HFFc6 (cell line): Measurements from ENCODE around the gene CCDC157. TPM values are rescaled to one million over a fixed set of nuclear protein-coding genes. Genes with fewer than 3 reads are reported as not detected.
A peak's percentile ranks its signal among the peaks of the same experiment; 100 is the strongest.

Source experiments
- DNase-seq: peaks from one replicate; pipeline ENCODE4 v3.0.0-alpha.2; 2018
- H3K27ac Mint-ChIP-seq: 2 replicates; pipeline ENCODE4 v1.8.0; 2020; ENCODE audit warnings: mild to moderate bottlenecking, mixed read lengths
- H3K27me3 Mint-ChIP-seq: 2 replicates; pipeline ENCODE4 v1.8.0; 2021; ENCODE audit warnings: mild to moderate bottlenecking, moderate library complexity, mixed read lengths; ENCODE audit not compliant: insufficient read depth
- H3K36me3 Mint-ChIP-seq: 2 replicates; pipeline ENCODE4 v1.8.0; 2021; ENCODE audit warnings: low read depth, mixed read lengths
- H3K4me1 Mint-ChIP-seq: 2 replicates; pipeline ENCODE4 v1.8.0; 2020; ENCODE audit warnings: low read depth, mixed read lengths
- H3K4me3 Mint-ChIP-seq: 2 replicates; pipeline ENCODE4 v1.8.0; 2020; ENCODE audit warnings: mild to moderate bottlenecking, moderate library complexity, mixed read lengths
- H3K9me3 Mint-ChIP-seq: 2 replicates; pipeline ENCODE4 v1.8.0; 2020; ENCODE audit warnings: mild to moderate bottlenecking, mixed read lengths
- CTCF ChIP-seq: fragments of 200-600 bp; sonication (generic); IDR thresholded peaks from 2 replicates; pipeline ENCODE4 v1.5.0; 2021; ENCODE audit warnings: antibody characterized with exemption, mild to moderate bottlenecking
- total RNA-seq, 6 experiments: library from RNA; stranded (reverse); fragmentation: NEBNext Ultra II Directional; extraction: Animal tissue kit (Norgen Biotek cat#: 25700); gene quantifications; 2 replicates in 1 of 6; 3 replicates in 5 of 6; pipeline ENCODE4 v1.2.3, GENCODE V29; 2021

CCDC157 gene
- total RNA-seq, 6 experiments from 2014 or later, result 1.4 to 1.6 (median 1.5) TPM

GRCh38 chr22:30326706-30327362 is 30.0 kb upstream of the CCDC157 start, which contains the start of gene TBC1D10A:
Gene TBC1D10A, minus strand, starts transcription at chr22:30326941. Its CDS starts 60 bp downstream, at chr22:30326881.
- no peaks in the 10 kb centered on the region for H3K9me3 Mint-ChIP-seq
- peaks cover 52% of the 10 kb centered on the region for H3K4me1 Mint-ChIP-seq

GRCh38 chr22:30327864-30328345 is 28.9 kb upstream of the CCDC157 start:
- no peak for TF ChIP-seq CTCF
- Mint-ChIP-seq H3K36me3 (peaks cover 10% of the 10 kb centered on the region), H3K4me1 (peaks cover 52% of the 10 kb centered on the region), H3K27ac (peak overlapping the region; percentile 72), H3K27me3 (no peaks in the 10 kb centered on the region; the same call in 1 of the 2 replicates), H3K4me3 (peak overlapping the region; percentile 65; the same call in 1 of the 2 replicates), H3K9me3 (no peaks in the 10 kb centered on the region)
- DNase-seq, result no peak

More at GRCh38 chr22:30326706-30327362, 30.0 kb upstream of the CCDC157 start, which contains the start of gene TBC1D10A:
- peak within 1 kb of the TSS; percentile 86 for H3K27ac Mint-ChIP-seq
- DNase-seq, result peak; percentile 44
- H3K36me3 Mint-ChIP-seq, result peaks cover 10% of the 10 kb centered on the region
- no peaks in the 10 kb centered on the region; the same call in 1 of the 2 replicates for H3K27me3 Mint-ChIP-seq
- TF ChIP-seq CTCF, result no peak
- H3K4me3 Mint-ChIP-seq, result peak within 1 kb of the TSS; percentile 87

- H3K27ac Mint-ChIP-seq, result peak overlapping the region; percentile 37
- no peaks in the 10 kb centered on the region; the same call in 1 of the 2 replicates for H3K27me3 Mint-ChIP-seq
- DNase-seq, result no peak
- no peak overlapping the region for H3K4me3 Mint-ChIP-seq
- H3K36me3 Mint-ChIP-seq, result peaks cover 5% of the 10 kb centered on the region; the same call in 1 of the 2 replicates
- TF ChIP-seq CTCF, result no peak
- no peaks in the 10 kb centered on the region for H3K9me3 Mint-ChIP-seq
- H3K4me1 Mint-ChIP-seq, result peaks cover 52% of the 10 kb centered on the region
Measured at GRCh38 chr22:30328466-30329049, 28.2 kb upstream of the CCDC157 start.

- no peak for TF ChIP-seq CTCF
- Mint-ChIP-seq H3K36me3 (peaks cover 32% of the 10 kb centered on the region), H3K4me1 (peaks cover 26% of the 10 kb centered on the region), H3K27ac (no peak overlapping the region), H3K9me3 (no peaks in the 10 kb centered on the region), H3K27me3 (no peaks in the 10 kb centered on the region; the same call in 1 of the 2 replicates), H3K4me3 (no peak overlapping the region)
- no peak for DNase-seq
Measured at GRCh38 chr22:30332551-30332950, 24.3 kb upstream of the CCDC157 start.

GRCh38 chr22:30332994-30333706 is 23.7 kb upstream of the CCDC157 start:
- TF ChIP-seq CTCF, result no peak
- Mint-ChIP-seq H3K27me3 (no peaks in the 10 kb centered on the region; the same call in 1 of the 2 replicates), H3K4me3 (no peak overlapping the region), H3K27ac (no peak overlapping the region), H3K36me3 (peaks cover 36% of the 10 kb centered on the region), H3K9me3 (no peaks in the 10 kb centered on the region), H3K4me1 (peaks cover 20% of the 10 kb centered on the region)
- DNase-seq, result no peak
